GM12878 (cell line): ENCODE measurements around the gene ARHGAP45. TPM values are rescaled to one million over a fixed set of nuclear protein-coding genes. Genes with fewer than 3 reads are reported as not detected.
A peak's percentile ranks its signal among the peaks of the same experiment; 100 is the strongest.

ENCODE experiments used
- ATAC-seq: fragments of 200-7000 bp; cut with Tn5 transposase; 3 replicates; pipeline ENCODE4 v1.9.1; 2020; ENCODE audit warnings: mild to moderate bottlenecking, moderate library complexity
- BruUV-seq: library from RNA; stranded (reverse); fragments of 400-500 nt; replicated peaks from 2 replicates; lab custom pipeline; 2021; lab: Mats Ljungman, UMichigan
- CTCF ChIA-PET: fragments of 300-600 bp; sonication (Branson Sonifier 250); formaldehyde crosslinking; extraction: SDS; loops from one replicate; lab custom pipeline; 2021; ENCODE audit warnings: inconsistent platforms; lab: Yijun Ruan, JAX
- POLR2A ChIA-PET: fragments of 350-600 bp; formaldehyde crosslinking; extraction: SDS; loops from one replicate; lab custom pipeline; 2021; ENCODE audit warnings: inconsistent platforms; lab: Charles Lee
- RAD21 ChIA-PET: fragments of 300-600 bp; sonication (Branson Sonifier 250); formaldehyde crosslinking; loops from one replicate; lab custom pipeline; 2023; ENCODE audit warnings: antibody characterized with exemption; ENCODE audit not compliant: unreplicated experiment; lab: Charles Lee
- SMC1A ChIA-PET: fragments of 300-600 bp; sonication (Branson Sonifier 250); formaldehyde crosslinking; loops from one replicate; lab custom pipeline; 2023; ENCODE audit not compliant: unreplicated experiment, uncharacterized antibody; lab: Charles Lee
- DNase-seq: peaks from one replicate; pipeline ENCODE4 v3.0.0-alpha.2; 2011; ENCODE audit warnings: low read depth, low spot score
- FAIRE-seq: peaks from 3 replicates; lab custom pipeline; 2011; peaks lifted over from hg19 to GRCh38; lab: Jason Lieb, UNC
- H2AFZ ChIP-seq: 2 replicates; pipeline ENCODE4 v1.6.0; 2011; ENCODE audit warnings: low read depth, low read length, control low read depth; ENCODE audit not compliant: control insufficient read depth
- H3K27ac ChIP-seq: 2 replicates; pipeline ENCODE4 v1.5.1; 2011; ENCODE audit warnings: control low read depth; ENCODE audit not compliant: control insufficient read depth, insufficient read depth
- H3K27me3 ChIP-seq, 2 experiments: replicated peaks in 1 of 2; 2 replicates each; pipeline versions ENCODE4 v1.6.0 to v1.6.1; 2011; ENCODE audit warnings: low read length in 1 of 2; ENCODE audit not compliant: control insufficient read depth in 2 of 2, insufficient read depth in 2 of 2
- H3K36me3 ChIP-seq, 2 experiments: 2 replicates each; pipeline ENCODE4 v1.5.1; 2011; ENCODE audit warnings: low read length in 1 of 2; ENCODE audit not compliant: control insufficient read depth in 2 of 2, insufficient read depth in 2 of 2
- H3K4me1 ChIP-seq: 2 replicates; pipeline ENCODE4 v1.6.1; 2011; ENCODE audit warnings: mild to moderate bottlenecking, low read length, moderate library complexity, mixed read lengths; ENCODE audit not compliant: control insufficient read depth, insufficient read depth
- H3K4me2 ChIP-seq: 2 replicates; pipeline ENCODE4 v1.6.0; 2011; ENCODE audit warnings: control low read depth; ENCODE audit not compliant: control insufficient read depth, insufficient read depth
- H3K4me3 ChIP-seq: fragments of 200-600 bp; sonication (generic); 2 replicates; pipeline ENCODE4 v1.5.1; 2016
- H3K79me2 ChIP-seq: 2 replicates; pipeline ENCODE4 v1.6.0; 2011; ENCODE audit warnings: low read length; ENCODE audit not compliant: control insufficient read depth, insufficient read depth
- H3K9ac ChIP-seq: 2 replicates; pipeline ENCODE4 v1.8.0; 2011; ENCODE audit warnings: low read length, control low read depth, mixed read lengths; ENCODE audit not compliant: control insufficient read depth, insufficient read depth
- H3K9me3 ChIP-seq: replicated peaks from 3 replicates; pipeline ENCODE4 v1.5.1; 2011; ENCODE audit warnings: mild to moderate bottlenecking, low read length; ENCODE audit not compliant: control insufficient read depth, insufficient read depth
- H4K20me1 ChIP-seq: 2 replicates; pipeline ENCODE4 v1.6.0; 2011; ENCODE audit not compliant: control insufficient read depth, insufficient read depth
- ATF7 ChIP-seq: fragments of 450-650 bp; IDR thresholded peaks from 2 replicates; pipeline ENCODE4 v1.6.1; 2016; ENCODE audit warnings: low read depth, mild to moderate bottlenecking
- BHLHE40 ChIP-seq, 2 experiments: fragments of 450-650 bp in 1 of 2; IDR thresholded peaks; 2 replicates each; pipeline ENCODE4 v1.6.1; 2011 to 2017; ENCODE audit warnings: low read depth in 2 of 2, borderline replicate concordance in 1 of 2, improper control_type of control experiment in 1 of 2, low read length in 1 of 2, mild to moderate bottlenecking in 1 of 2
- BMI1 ChIP-seq: fragments of 450-650 bp; IDR thresholded peaks from 2 replicates; pipeline ENCODE4 v1.6.1; 2016; ENCODE audit warnings: mild to moderate bottlenecking, moderate library complexity, borderline replicate concordance
- BRCA1 ChIP-seq: IDR thresholded peaks from 2 replicates; pipeline ENCODE4 v1.6.1; 2011; ENCODE audit warnings: low read depth, low read length, improper control_type of control experiment
- DPF2 ChIP-seq: fragments of 450-650 bp; IDR thresholded peaks from 2 replicates; pipeline ENCODE4 v1.6.1; 2017; ENCODE audit warnings: mild to moderate bottlenecking
- ESRRA ChIP-seq: IDR thresholded peaks from 2 replicates; pipeline ENCODE4 v1.6.1; 2012; ENCODE audit warnings: mild to moderate bottlenecking, low read length, improper control_type of control experiment
- HDAC2 ChIP-seq: fragments of 200-600 bp; sonication (generic); IDR thresholded peaks from 2 replicates; pipeline ENCODE4 v1.6.1; 2017
- MTA2 ChIP-seq: fragments of 450-650 bp; IDR thresholded peaks from 2 replicates; pipeline ENCODE4 v1.6.1; 2016; ENCODE audit warnings: low read depth, mild to moderate bottlenecking, moderate library complexity
- NFYA ChIP-seq: IDR thresholded peaks from 2 replicates; pipeline ENCODE4 v1.6.1; 2011; ENCODE audit warnings: low read depth, mild to moderate bottlenecking, low read length, improper control_type of control experiment, borderline replicate concordance
- NR2C1 ChIP-seq: fragments of 450-650 bp; IDR thresholded peaks from 2 replicates; pipeline ENCODE4 v1.6.1; 2017; ENCODE audit warnings: antibody characterized with exemption, mild to moderate bottlenecking, moderate library complexity
- NR2F1 ChIP-seq: fragments of 450-650 bp; conservative IDR thresholded peaks from 2 replicates; pipeline ENCODE4 v1.6.1; 2017; ENCODE audit warnings: mild to moderate bottlenecking
- RBBP5 ChIP-seq: fragments of 200-600 bp; sonication (generic); conservative IDR thresholded peaks from 2 replicates; pipeline ENCODE4 v1.6.1; 2016
- SIN3A ChIP-seq: IDR thresholded peaks from 2 replicates; pipeline ENCODE4 v1.6.1; 2012; ENCODE audit warnings: low read depth, low read length, improper control_type of control experiment
- SKIL ChIP-seq: fragments of 450-650 bp; IDR thresholded peaks from 2 replicates; pipeline ENCODE4 v1.6.1; 2017; ENCODE audit warnings: mild to moderate bottlenecking, low read depth, inconsistent platforms; ENCODE audit not compliant: poor library complexity, severe bottlenecking
- SUPT20H ChIP-seq: IDR thresholded peaks from 2 replicates; pipeline ENCODE4 v1.6.1; 2011; ENCODE audit warnings: low read depth, mild to moderate bottlenecking, low read length, moderate library complexity, borderline replicate concordance; ENCODE audit not compliant: control insufficient read depth
- TCF7 ChIP-seq: IDR thresholded peaks from 2 replicates; pipeline ENCODE4 v1.6.1; 2014; ENCODE audit warnings: antibody characterized with exemption, borderline replicate concordance
- YBX1 ChIP-seq: fragments of 450-650 bp; IDR thresholded peaks from 2 replicates; pipeline ENCODE4 v1.6.1; 2016; ENCODE audit warnings: antibody characterized with exemption
- ZNF217 ChIP-seq: fragments of 450-650 bp; IDR thresholded peaks from 2 replicates; pipeline ENCODE4 v1.6.1; 2017; ENCODE audit warnings: antibody characterized with exemption, mild to moderate bottlenecking
- WGBS: methylation state at CpG from one replicate; pipeline ENCODE4 v1.1.6; 2016; ENCODE audit warnings: low lambda C conversion rate; ENCODE audit not compliant: insufficient replicate concordance, insufficient coverage; ENCODE audit errors: missing lambda C conversion rate; 5-methylcytosine and 5-hydroxymethylcytosine counted together
- in situ Hi-C: fragments of 300-500 bp; cut with MboI; formaldehyde crosslinking; loops from 9 replicates; pipeline ENCODE4 v1.14.3; 2018; ENCODE audit warnings: mixed read lengths
- intact Hi-C: fragments of 100-400 bp; cut with micrococcal nuclease; formaldehyde crosslinking; loops from one replicate; pipeline ENCODE4 v1.14.2; 2022; ENCODE audit not compliant: unreplicated experiment
- polyA plus RNA-seq, 11 experiments: library from polyadenylated mRNA; depleted of rRNA in 4 of 11; unstranded in 6 of 11; stranded (reverse) in 5 of 11; fragments of >200 nt; fragmentation: Nextera tagmentation in 4 of 11; fragmentation: Illumina TruSeq in 1 of 11; extraction: Ambion mirVana in 4 of 11; extraction: Trizol in 1 of 11; gene quantifications; 1 replicate in 1 of 11; 2 replicates in 10 of 11; pipeline versions ENCODE4 v1.2.1 to v1.2.3, GENCODE V29; 2011 to 2016; ENCODE audit warnings: inconsistent platforms in 2 of 11, missing spikeins in 2 of 11, low read depth in 1 of 11
- total RNA-seq, 4 experiments: library from RNA; depleted of rRNA in 3 of 4; stranded (reverse); fragments of >200 nt in 3 of 4; fragmentation: Illumina TruSeq in 1 of 4; extraction: Trizol in 1 of 4; gene quantifications; 2 replicates each; pipeline versions ENCODE4 v1.2.1 to v1.2.3, GENCODE V29; 2013 to 2021
- TF ChIP-seq, protein P1 (sequence below): fragments of 450-650 bp; IDR thresholded peaks from 2 replicates; pipeline ENCODE4 v1.6.1; 2017; ENCODE audit warnings: borderline replicate concordance

Gene ARHGAP45
- total and polyA plus RNA-seq, 10 of the 15 experiments (the other 5 are each of a cell fraction or from before 2014, with no cell fraction given) = 1.4 to 151 (median 59.9) TPM

GRCh38 chr19:1040476-1041271 lies 26.3 kb upstream of the ARHGAP45 start:
- Histone ChIP-seq H3K9ac (peak overlapping the region; percentile 81), H3K36me3 (peaks cover 7 to 8% of the 10 kb centered on the region in 2 experiments; a peak in 3 of 4 replicates), H3K27ac (peak overlapping the region; percentile 36), H3K4me3 (peak overlapping the region; percentile 79), H3K27me3 (no peaks in the 10 kb centered on the region), H2AFZ (peak overlapping the region; percentile 71), H3K9me3 (no peaks in the 10 kb centered on the region; the same call in 2 of the 3 replicates), H3K4me1 (peaks cover 38% of the 10 kb centered on the region), H3K79me2 (peaks cover 3% of the 10 kb centered on the region; the same call in 1 of the 2 replicates), H3K4me2 (peak overlapping the region; percentile 73), H4K20me1 (no peaks in the 10 kb centered on the region)
- ChIA-PET SMC1A (interaction anchor here (0.9 to 5.9 kb wide), 4 partner anchors 12 to 93 kb away, joined by 3 to 22 read pairs (median 6); partner anchors contain the start of gene CNN2), POLR2A (interaction anchor here (0.8 to 6.3 kb wide), 9 partner anchors 8 to 146 kb away, joined by 3 to 83 read pairs (median 6); partner anchors contain the start of genes ARHGAP45, CNN2 and RNU6-2), CTCF (interaction anchor here (0.8 to 2.3 kb wide), 8 partner anchors 17 to 204 kb away, joined by 3 to 10 read pairs (median 3); no protein-coding TSS in a partner anchor), RAD21 (interaction anchor here (0.8 to 4.5 kb wide), 9 partner anchors 12 to 73 kb away, joined by 3 to 39 read pairs (median 4); partner anchors contain the start of genes ARHGAP45 and CNN2)
- DNase-seq (peak; percentile 84), ATAC-seq (peak; percentile 75), FAIRE-seq (peak; percentile 99)
- WGBS = under 1% methylated on average over 27 of the region's 27 CpGs
- intact Hi-C loops = loop anchor here (2.0 kb wide), 1 partner anchor 22 kb away; no protein-coding TSS in a partner anchor
- BruUV-seq = no TSS peak
- in situ Hi-C loops = no loop called here
- no peak for TF ChIP-seq BRCA1
- TF ChIP-seq ESRRA = no peak
- TF ChIP-seq SKIL = peak; percentile 52
- no peak for TF ChIP-seq BMI1
- peak; percentile 48; the same call in 1 of the 2 replicates for TF ChIP-seq ATF7
- no peak for TF ChIP-seq YBX1
- no peak for TF ChIP-seq SUPT20H
- TF ChIP-seq DPF2 = peak; percentile 99
- no peak for TF ChIP-seq RBBP5
- 0 out of 2 replicates have a peak, but pooled peaks have one; percentile 44 for TF ChIP-seq SIN3A
- TF ChIP-seq NFYA = peak; percentile 99
- TF ChIP-seq TCF7 = no peak
- TF ChIP-seq HDAC2 = 0 out of 2 replicates have a peak, but pooled peaks have one; percentile 56
- TF ChIP-seq, protein P1, sequence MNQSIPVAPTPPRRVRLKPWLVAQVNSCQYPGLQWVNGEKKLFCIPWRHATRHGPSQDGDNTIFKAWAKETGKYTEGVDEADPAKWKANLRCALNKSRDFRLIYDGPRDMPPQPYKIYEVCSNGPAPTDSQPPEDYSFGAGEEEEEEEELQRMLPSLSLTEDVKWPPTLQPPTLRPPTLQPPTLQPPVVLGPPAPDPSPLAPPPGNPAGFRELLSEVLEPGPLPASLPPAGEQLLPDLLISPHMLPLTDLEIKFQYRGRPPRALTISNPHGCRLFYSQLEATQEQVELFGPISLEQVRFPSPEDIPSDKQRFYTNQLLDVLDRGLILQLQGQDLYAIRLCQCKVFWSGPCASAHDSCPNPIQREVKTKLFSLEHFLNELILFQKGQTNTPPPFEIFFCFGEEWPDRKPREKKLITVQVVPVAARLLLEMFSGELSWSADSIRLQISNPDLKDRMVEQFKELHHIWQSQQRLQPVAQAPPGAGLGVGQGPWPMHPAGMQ = no peak
- peak; percentile 77 for TF ChIP-seq NR2F1
- TF ChIP-seq MTA2 = no peak
- 0 out of 2 replicates have a peak, but pooled peaks have one; percentile 12 for TF ChIP-seq ZNF217
- 0 out of 4 replicates have a peak, but pooled peaks of 1 of the 2 experiments have one; percentile 13 for TF ChIP-seq BHLHE40 (IDR thresholded peaks at IDR 0.05; ENCODE audit: borderline replicate concordance in 1 of 2, low read depth in 2 of 2, low read length in 1 of 2)
- TF ChIP-seq NR2C1 = no peak
